VCaP (cell line): ENCODE data around the gene AGO3.

Source experiments
- H3K27ac ChIP-seq: fragments of 450-650 bp; 2 replicates; pipeline ENCODE4 v1.5.1; 2017
- CTCF ChIP-seq: fragments of 450-650 bp; conservative IDR thresholded peaks from 2 replicates; pipeline ENCODE4 v1.5.1; 2017; ENCODE audit warnings: mild to moderate bottlenecking, moderate library complexity

Gene AGO3

DNA sequence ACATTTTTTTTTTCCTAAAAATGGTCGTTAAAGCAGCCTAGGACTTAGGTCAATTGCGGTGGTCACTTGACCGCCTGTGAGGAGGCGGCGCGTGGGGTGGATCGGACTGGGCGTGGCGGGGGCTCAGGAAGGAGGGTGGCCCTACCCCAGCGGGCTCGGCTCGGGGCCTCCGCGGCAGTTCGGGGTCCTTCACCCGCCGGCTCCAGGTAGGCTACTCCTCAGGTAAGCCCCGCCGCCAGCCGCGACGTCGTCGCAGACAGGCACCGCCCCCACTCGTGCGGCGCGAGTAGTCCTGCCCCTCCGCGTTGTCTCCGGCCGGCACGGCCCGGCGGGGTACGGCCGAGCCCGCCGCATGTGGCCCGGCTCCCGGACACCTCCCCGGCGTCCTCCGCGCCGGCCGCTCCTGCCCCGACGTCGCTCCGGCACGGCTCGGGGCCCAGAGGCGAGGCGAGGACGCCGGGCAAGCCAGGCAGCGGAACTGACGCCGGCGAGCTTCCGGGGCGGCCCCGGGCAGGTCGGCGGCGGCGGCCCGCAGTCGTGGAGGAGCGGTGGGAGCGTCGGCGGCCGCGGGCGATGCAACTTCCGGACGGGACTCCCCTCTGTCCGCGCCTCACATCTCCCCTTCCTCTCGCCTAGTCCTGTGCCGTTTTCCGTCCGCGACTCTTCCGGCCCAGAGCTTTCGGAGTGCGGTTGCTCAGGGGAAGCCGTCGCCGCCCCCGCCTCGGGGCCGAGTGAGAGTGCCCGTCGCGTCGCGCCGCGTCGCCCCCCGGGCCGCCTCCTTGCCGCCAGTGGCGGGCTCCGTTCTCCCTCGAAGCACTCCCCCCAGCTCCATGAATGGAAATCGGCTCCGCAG is at the start of gene AGO3:
TSS of gene AGO3 (plus strand) at position 513 of the 853 bp plus-strand sequence. CDS start at position 835, 322 bp downstream.
- peak within 1 kb of the TSS; percentile 95 for H3K27ac ChIP-seq
- TF ChIP-seq CTCF = no peak

DNA sequence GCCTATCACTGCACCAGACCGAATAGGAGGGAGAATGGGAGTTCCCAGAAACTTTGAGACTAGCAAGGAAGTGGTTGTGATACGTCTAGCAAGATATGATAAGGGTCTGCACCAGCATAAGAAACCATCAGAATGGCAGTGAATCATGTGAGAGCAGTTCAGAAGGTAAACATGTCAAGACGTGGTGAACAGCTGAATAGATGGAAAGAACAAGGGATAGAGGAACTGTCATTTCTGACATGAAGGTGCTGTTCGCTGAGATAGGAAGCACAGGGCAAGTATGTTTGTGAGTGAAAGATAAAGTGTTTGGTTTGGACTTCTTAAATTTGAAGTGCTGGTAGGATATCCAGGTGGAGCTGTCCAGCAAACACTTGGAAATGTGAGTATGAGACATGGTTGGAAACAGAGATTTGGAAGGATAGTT is 49.0 kb upstream of the AGO3 start:
- no peak for TF ChIP-seq CTCF
- H3K27ac ChIP-seq = no peak overlapping the region

GRCh38 chr1:35882586-35882944 is 48.3 kb upstream of the AGO3 start:
- TF ChIP-seq CTCF = no peak
- peak overlapping the region; percentile 91; the same call in 1 of the 2 replicates for H3K27ac ChIP-seq

DNA sequence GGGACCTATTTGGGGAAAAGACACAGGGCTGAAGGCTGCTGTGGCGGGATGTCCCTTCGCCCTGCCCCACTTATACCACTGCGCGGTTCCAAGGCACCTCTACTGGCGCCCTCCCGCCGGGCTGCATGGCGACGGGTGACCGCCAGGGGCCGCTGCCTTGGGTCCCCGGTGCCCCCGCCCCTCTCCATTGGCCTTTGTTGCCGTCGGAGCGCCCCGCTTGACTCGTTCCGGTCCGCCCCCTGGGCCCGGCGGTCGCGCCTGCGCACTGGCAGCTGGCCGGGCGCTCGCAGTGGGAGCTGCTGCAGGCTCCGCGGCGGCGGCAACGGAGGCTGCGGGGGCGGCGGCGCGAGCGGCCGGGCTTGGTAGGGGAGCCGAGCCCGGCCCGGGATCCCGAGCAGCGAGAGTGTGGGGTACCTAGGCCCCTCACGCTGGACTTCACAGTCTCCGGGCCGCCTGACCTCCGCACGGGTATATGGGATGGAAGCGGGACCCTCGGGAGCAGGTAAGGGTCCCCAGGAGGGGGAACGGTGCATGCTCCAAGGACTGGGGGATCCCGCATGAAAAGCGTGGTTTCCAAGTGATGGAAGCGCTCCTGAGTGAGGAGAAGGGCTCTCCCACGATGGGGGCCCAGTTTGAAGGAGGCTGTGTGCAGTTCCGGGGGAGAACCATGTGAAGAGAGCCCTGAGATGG is 47.8 kb upstream of the AGO3 start, which contains the start of gene AGO1:
TSS of gene AGO1 (plus strand) at position 265 of the 690 bp plus-strand sequence. CDS start at position 478, 213 bp downstream.
- peak; percentile 98 for TF ChIP-seq CTCF
- H3K27ac ChIP-seq = peak within 1 kb of the TSS; percentile 91

- peak overlapping the region; percentile 91 for H3K27ac ChIP-seq
- no peak for TF ChIP-seq CTCF
Observed at GRCh38 chr1:35883635-35884101, 47.2 kb upstream of the AGO3 start.

DNA sequence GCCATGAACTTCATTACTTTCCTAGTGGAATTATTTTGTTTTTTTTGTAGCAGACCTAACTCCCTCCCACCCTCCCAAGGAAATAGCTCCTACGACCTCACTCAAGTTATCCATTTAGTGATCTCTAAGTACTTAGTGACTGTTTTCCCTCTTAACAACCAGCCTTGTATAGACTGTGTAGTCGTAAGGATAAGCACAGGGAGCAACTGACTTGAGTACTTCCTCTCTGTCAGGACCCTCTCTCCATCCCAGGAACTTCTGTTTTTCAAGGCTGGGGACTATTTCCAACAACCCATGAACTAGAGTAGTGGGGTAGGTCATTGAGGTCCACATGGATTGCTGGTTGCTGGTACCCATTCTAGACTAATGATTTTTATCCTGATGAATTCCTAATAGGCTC is 46.0 kb upstream of the AGO3 start:
- no peak for TF ChIP-seq CTCF
- no peak overlapping the region; the same call in 1 of the 2 replicates for H3K27ac ChIP-seq

GRCh38 chr1:35885961-35886558 is 44.8 kb upstream of the AGO3 start:
- peak overlapping the region; percentile 28; the same call in 1 of the 2 replicates for H3K27ac ChIP-seq
- no peak for TF ChIP-seq CTCF
